H9 (cell line): Measurements from ENCODE around the gene IL5. TPM values are rescaled to one million over a fixed set of nuclear protein-coding genes. Genes with fewer than 3 reads are reported as not detected.

ENCODE experiments used
- DNase-seq: peaks from one replicate; pipeline ENCODE4 v3.0.0-alpha.2; 2017
- H2AFZ ChIP-seq: one replicate; pipeline ENCODE4 v1.6.1; 2013; ENCODE audit warnings: mild to moderate bottlenecking, low read length, control low read depth, moderate library complexity
- H2AK5ac ChIP-seq: 2 replicates; pipeline ENCODE4 v1.6.1; 2013; ENCODE audit warnings: low read length, control low read depth, mixed read lengths; ENCODE audit not compliant: insufficient read length
- H2BK120ac ChIP-seq: one replicate; pipeline ENCODE4 v1.6.1; 2013; ENCODE audit warnings: low read depth, mild to moderate bottlenecking, low read length, control low read depth, inconsistent platforms; ENCODE audit not compliant: poor library complexity, severe bottlenecking
- H2BK12ac ChIP-seq: 2 replicates; pipeline ENCODE4 v1.6.1; 2013; ENCODE audit warnings: low read length, control low read depth, mixed read lengths, low read depth; ENCODE audit not compliant: insufficient read length
- H2BK15ac ChIP-seq: 2 replicates; pipeline ENCODE4 v1.6.1; 2013; ENCODE audit warnings: low read depth, low read length, control low read depth
- H2BK20ac ChIP-seq: one replicate; pipeline ENCODE4 v1.6.1; 2013; ENCODE audit warnings: low read depth, mild to moderate bottlenecking, low read length, control low read depth, inconsistent platforms; ENCODE audit not compliant: poor library complexity, severe bottlenecking
- H2BK5ac ChIP-seq: 2 replicates; pipeline ENCODE4 v1.6.1; 2013; ENCODE audit warnings: low read length, control low read depth, mixed read lengths; ENCODE audit not compliant: insufficient read length
- H3K14ac ChIP-seq: 2 replicates; pipeline ENCODE4 v1.6.1; 2013; ENCODE audit warnings: low read length, control low read depth; ENCODE audit not compliant: insufficient read depth
- H3K18ac ChIP-seq: 2 replicates; pipeline ENCODE4 v1.6.1; 2013; ENCODE audit warnings: low read depth, mild to moderate bottlenecking, mixed read lengths, low read length, control low read depth; ENCODE audit not compliant: insufficient read length
- H3K23ac ChIP-seq: 2 replicates; pipeline ENCODE4 v1.6.1; 2013; ENCODE audit warnings: low read length, control low read depth, mixed read lengths, low read depth; ENCODE audit not compliant: insufficient read length
- H3K23me2 ChIP-seq: 2 replicates; pipeline ENCODE4 v1.6.1; 2013; ENCODE audit warnings: low read depth, mild to moderate bottlenecking, mixed read lengths, low read length, control low read depth; ENCODE audit not compliant: insufficient read length, poor library complexity, severe bottlenecking
- H3K27ac ChIP-seq: 2 replicates; pipeline ENCODE4 v1.5.1; 2013; ENCODE audit warnings: low read length, control low read depth, mixed read lengths, low read depth; ENCODE audit not compliant: insufficient read length
- H3K27me3 ChIP-seq: 2 replicates; pipeline ENCODE4 v1.6.1; 2013; ENCODE audit warnings: low read length, control low read depth, inconsistent platforms; ENCODE audit not compliant: insufficient read depth
- H3K4ac ChIP-seq: 2 replicates; pipeline ENCODE4 v1.6.1; 2013; ENCODE audit warnings: low read depth, mild to moderate bottlenecking, control low read depth, inconsistent platforms, low read length, moderate library complexity
- H3K4me1 ChIP-seq: 2 replicates; pipeline ENCODE4 v1.6.1; 2013; ENCODE audit warnings: low read length, control low read depth, inconsistent platforms; ENCODE audit not compliant: insufficient read depth
- H3K4me2 ChIP-seq: 2 replicates; pipeline ENCODE4 v1.6.1; 2013; ENCODE audit warnings: low read length, control low read depth, mixed read lengths; ENCODE audit not compliant: insufficient read length, insufficient read depth
- H3K56ac ChIP-seq: 2 replicates; pipeline ENCODE4 v1.6.1; 2013; ENCODE audit warnings: low read depth, mild to moderate bottlenecking, mixed read lengths, low read length, control low read depth; ENCODE audit not compliant: insufficient read length
- H3K79me1 ChIP-seq: 2 replicates; pipeline ENCODE4 v1.6.1; 2013; ENCODE audit warnings: low read depth, mild to moderate bottlenecking, moderate library complexity, low read length, control low read depth, inconsistent platforms; ENCODE audit not compliant: insufficient read depth, poor library complexity, severe bottlenecking
- H3K79me2 ChIP-seq: 2 replicates; pipeline ENCODE4 v1.6.1; 2013; ENCODE audit warnings: low read length, control low read depth, inconsistent platforms; ENCODE audit not compliant: insufficient read depth
- H3K9ac ChIP-seq: 2 replicates; pipeline ENCODE4 v1.6.1; 2013; ENCODE audit warnings: low read length, control low read depth, mixed read lengths; ENCODE audit not compliant: insufficient read length; ENCODE audit errors: extremely low read depth
- H3K9me3 ChIP-seq: one replicate; pipeline ENCODE4 v1.6.1; 2013; ENCODE audit warnings: low read depth, low read length, inconsistent platforms; ENCODE audit not compliant: control insufficient read depth
- H3T11ph ChIP-seq: one replicate; pipeline ENCODE4 v1.6.1; 2013; ENCODE audit warnings: mild to moderate bottlenecking, low read length, control low read depth, inconsistent platforms
- H4K20me1 ChIP-seq: one replicate; pipeline ENCODE4 v1.6.1; 2013; ENCODE audit not compliant: control insufficient read depth, insufficient read length, insufficient read depth
- H4K5ac ChIP-seq: 2 replicates; pipeline ENCODE4 v1.6.1; 2013; ENCODE audit warnings: low read depth, mild to moderate bottlenecking, mixed read lengths, low read length, control low read depth; ENCODE audit not compliant: insufficient read length
- H4K8ac ChIP-seq: replicated peaks from 2 replicates; pipeline ENCODE4 v1.6.1; 2013; ENCODE audit warnings: low read length, control low read depth, mixed read lengths, low read depth; ENCODE audit not compliant: insufficient read length
- H4K91ac ChIP-seq: 2 replicates; pipeline ENCODE4 v1.6.1; 2013; ENCODE audit warnings: low read depth, mild to moderate bottlenecking, moderate library complexity, mixed read lengths, low read length, control low read depth; ENCODE audit not compliant: insufficient read length
- H3K27ac Mint-ChIP-seq, 3 experiments: 2 replicates in 2 of 3; 3 replicates in 1 of 3; pipeline ENCODE4 v1.8.0; 2020 to 2021; ENCODE audit warnings: mixed read lengths in 3 of 3, mild to moderate bottlenecking in 1 of 3, moderate library complexity in 1 of 3
- H3K27me3 Mint-ChIP-seq: 2 replicates; pipeline ENCODE4 v1.8.0; 2021; ENCODE audit warnings: low read depth, mild to moderate bottlenecking, moderate library complexity, mixed read lengths
- H3K36me3 Mint-ChIP-seq, 3 experiments: 2 replicates in 2 of 3; 3 replicates in 1 of 3; pipeline ENCODE4 v1.8.0; 2020 to 2021; ENCODE audit warnings: low read depth in 3 of 3, mixed read lengths in 3 of 3; ENCODE audit not compliant: insufficient read depth in 1 of 3
- H3K4me1 Mint-ChIP-seq, 2 experiments: 2 replicates each; pipeline ENCODE4 v1.8.0; 2020; ENCODE audit warnings: mixed read lengths in 2 of 2
- H3K4me3 Mint-ChIP-seq, 2 experiments: 2 replicates in 1 of 2; 3 replicates in 1 of 2; pipeline ENCODE4 v1.8.0; 2020 to 2021; ENCODE audit warnings: mild to moderate bottlenecking in 2 of 2, mixed read lengths in 2 of 2, moderate library complexity in 1 of 2
- H3K9me3 Mint-ChIP-seq, 2 experiments: 2 replicates in 1 of 2; 3 replicates in 1 of 2; pipeline ENCODE4 v1.8.0; 2020; ENCODE audit warnings: mild to moderate bottlenecking in 2 of 2, mixed read lengths in 2 of 2, moderate library complexity in 1 of 2
- CTCF ChIP-seq: fragments of 200-600 bp; sonication (generic); conservative IDR thresholded peaks from 3 replicates; pipeline ENCODE4 v1.8.0; 2021; ENCODE audit warnings: antibody characterized with exemption, mild to moderate bottlenecking
- WGBS: extraction: QIAGEN DNeasy Blood & Tissue Kit; methylation state at CpG from one replicate; pipeline ENCODE4 v1.1.7; 2013; ENCODE audit warnings: missing lambda C conversion rate, low lambda C conversion rate, mixed read lengths; ENCODE audit not compliant: insufficient read length; ENCODE audit errors: extremely low coverage; 5-methylcytosine and 5-hydroxymethylcytosine counted together
- total RNA-seq: library from RNA; stranded (reverse); gene quantifications from 2 replicates; pipeline ENCODE4 v1.2.1, GENCODE V29; 2021

The IL5 gene
- total RNA-seq, 1 experiment from 2014 or later, result not detected

GRCh38 chr5:132501629-132501956 lies 41.7 kb downstream of the IL5 start:
- Histone ChIP-seq H3K56ac (no peak overlapping the region), H2BK20ac (no peak overlapping the region), H2BK120ac (no peak overlapping the region), H2BK15ac (no peak overlapping the region), H3K9ac (no peak overlapping the region), H3K18ac (no peak overlapping the region), H3K4ac (no peak overlapping the region), H4K91ac (no peak overlapping the region), H3K14ac (no peak overlapping the region), H3K79me2 (no peaks in the 10 kb centered on the region), H3K79me1 (no peaks in the 10 kb centered on the region), H3K27me3 (no peaks in the 10 kb centered on the region; the same call in 1 of the 2 replicates), H4K5ac (no peak overlapping the region), H3K4me2 (no peak overlapping the region), H2BK5ac (no peak overlapping the region), H3K9me3 (no peaks in the 10 kb centered on the region), H3K27ac (no peak overlapping the region), H4K20me1 (no peaks in the 10 kb centered on the region), H3K4me1 (0 out of 2 replicates have a peak, but pooled peaks cover 3% of the 10 kb centered on the region), H2AK5ac (no peak overlapping the region), H2BK12ac (no peak overlapping the region), H3K23me2 (peaks cover 4% of the 10 kb centered on the region), H3T11ph (no peak overlapping the region), H3K23ac (no peak overlapping the region), H2AFZ (no peak overlapping the region), H4K8ac (no peak overlapping the region)
- no peaks in the 10 kb centered on the region for H3K27me3 Mint-ChIP-seq
- no peaks in the 10 kb centered on the region for H3K9me3 Mint-ChIP-seq
- no peaks in the 10 kb centered on the region; a peak in 1 of 7 replicates for H3K36me3 Mint-ChIP-seq
- no peak overlapping the region for H3K27ac Mint-ChIP-seq
- TF ChIP-seq CTCF, result no peak
- no peak overlapping the region for H3K4me3 Mint-ChIP-seq
- no CpG with 5 or more reads among the region's 4 CpGs for WGBS
- peaks cover 10 to 14% of the 10 kb centered on the region in 2 experiments for H3K4me1 Mint-ChIP-seq
- DNase-seq, result no peak
